MM.1S (cell line): ENCODE data around the gene OR5AS1.

Source experiments
- DNase-seq: peaks from one replicate; pipeline ENCODE4 v3.0.0-alpha.2; 2015
- H2AFZ ChIP-seq: fragments of 300-600 bp; sonication (generic); 2 replicates; pipeline ENCODE4 v1.6.0; 2016; ENCODE audit warnings: antibody characterized with exemption, low read length
- H3F3A ChIP-seq: fragments of 300-600 bp; sonication (generic); 2 replicates; pipeline ENCODE4 v1.6.1; 2016; ENCODE audit warnings: mild to moderate bottlenecking, antibody characterized with exemption, low read length, moderate library complexity, mixed read lengths; ENCODE audit not compliant: insufficient read depth
- H3K27ac ChIP-seq: fragments of 300-600 bp; sonication (generic); 2 replicates; pipeline ENCODE4 v1.5.1; 2016; ENCODE audit warnings: mild to moderate bottlenecking, low read length
- H3K27me3 ChIP-seq: fragments of 300-600 bp; sonication (generic); replicated peaks from 2 replicates; pipeline ENCODE4 v1.6.0; 2016; ENCODE audit warnings: low read length; ENCODE audit not compliant: insufficient read depth
- H3K36me3 ChIP-seq: fragments of 300-600 bp; sonication (generic); replicated peaks from 2 replicates; pipeline ENCODE4 v1.6.1; 2016; ENCODE audit warnings: mild to moderate bottlenecking, low read length, mixed read lengths; ENCODE audit not compliant: insufficient read depth
- H3K4me1 ChIP-seq: fragments of 300-600 bp; sonication (generic); 2 replicates; pipeline ENCODE4 v1.6.1; 2016; ENCODE audit warnings: low read length, mixed read lengths
- H3K4me2 ChIP-seq: fragments of 300-600 bp; sonication (generic); 2 replicates; pipeline ENCODE4 v1.6.0; 2016; ENCODE audit warnings: low read depth, low read length
- H3K4me3 ChIP-seq: fragments of 300-600 bp; sonication (generic); 2 replicates; pipeline ENCODE4 v1.5.1; 2016; ENCODE audit warnings: low read length, mixed read lengths
- H3K79me2 ChIP-seq: fragments of 300-600 bp; sonication (generic); 2 replicates; pipeline ENCODE4 v1.6.1; 2016; ENCODE audit warnings: mixed run types, low read length, mixed read lengths
- H3K9ac ChIP-seq: fragments of 300-600 bp; sonication (generic); 2 replicates; pipeline ENCODE4 v1.6.1; 2016; ENCODE audit warnings: low read length, mixed read lengths
- H3K9me2 ChIP-seq: fragments of 300-600 bp; sonication (generic); replicated peaks from 2 replicates; pipeline ENCODE4 v1.6.1; 2016; ENCODE audit warnings: mild to moderate bottlenecking, low read length, mixed read lengths; ENCODE audit not compliant: insufficient read depth
- H3K9me3 ChIP-seq: fragments of 300-600 bp; sonication (generic); replicated peaks from 2 replicates; pipeline ENCODE4 v1.6.1; 2016; ENCODE audit warnings: mild to moderate bottlenecking, low read length, mixed read lengths; ENCODE audit not compliant: insufficient read depth
- H4K20me1 ChIP-seq: fragments of 300-600 bp; sonication (generic); 2 replicates; pipeline ENCODE4 v1.6.1; 2016; ENCODE audit warnings: mild to moderate bottlenecking, low read length, moderate library complexity, mixed read lengths; ENCODE audit not compliant: insufficient read depth
- EZH2 ChIP-seq: fragments of 300-600 bp; sonication (generic); optimal IDR thresholded peaks from 2 replicates; pipeline ENCODE3; 2017; ENCODE audit warnings: low read depth, mild to moderate bottlenecking, antibody characterized with exemption, low read length, mixed read lengths
- EZH2phosphoT487 ChIP-seq: fragments of 300-600 bp; sonication (generic); IDR thresholded peaks from 2 replicates; pipeline ENCODE4 v1.6.1; 2018; ENCODE audit warnings: antibody characterized with exemption, low read length
- TF ChIP-seq, protein P1 (sequence below): fragments of 300-600 bp; sonication (generic); IDR thresholded peaks from 2 replicates; pipeline ENCODE4 v1.5.1; 2016; ENCODE audit warnings: antibody characterized with exemption, low read length, mixed read lengths

OR5AS1 gene

DNA sequence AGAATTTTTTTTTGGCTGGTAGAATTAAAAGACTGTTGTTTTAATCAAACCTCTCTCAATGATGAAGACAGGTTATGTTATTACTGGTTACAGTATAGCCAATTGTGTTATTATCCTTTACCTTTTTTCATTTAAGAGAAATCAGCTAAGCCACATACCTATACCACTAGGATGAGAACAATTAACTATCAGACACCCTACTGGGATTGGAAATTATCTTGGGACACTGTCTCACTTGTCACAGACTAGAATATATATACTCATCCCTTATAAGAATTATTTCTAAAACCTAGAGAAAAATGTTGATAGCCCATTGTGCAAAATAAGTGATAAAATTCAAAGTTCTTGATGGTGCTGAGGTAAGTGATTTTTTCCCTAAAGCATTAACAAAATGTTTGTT lies at the start of gene OR5AS1:
Gene OR5AS1 (plus strand): TSS at position 301 of the 400 bp plus-strand sequence. CDS start 2,765 bp downstream, outside the sequence.
- Histone ChIP-seq H3K27me3 (no peaks in the 10 kb centered on the region), H3K4me2 (no peak within 1 kb of the TSS), H3K79me2 (no peaks in the 10 kb centered on the region), H3F3A (no peaks in the 10 kb centered on the region), H3K36me3 (no peaks in the 10 kb centered on the region), H2AFZ (no peak within 1 kb of the TSS), H4K20me1 (no peaks in the 10 kb centered on the region), H3K9ac (no peak within 1 kb of the TSS), H3K4me1 (no peaks in the 10 kb centered on the region), H3K9me2 (no peaks in the 10 kb centered on the region), H3K27ac (no peak within 1 kb of the TSS), H3K9me3 (no peaks in the 10 kb centered on the region), H3K4me3 (no peak within 1 kb of the TSS)
- DNase-seq = no peak
- TF ChIP-seq EZH2 = no peak
- TF ChIP-seq, protein P1, sequence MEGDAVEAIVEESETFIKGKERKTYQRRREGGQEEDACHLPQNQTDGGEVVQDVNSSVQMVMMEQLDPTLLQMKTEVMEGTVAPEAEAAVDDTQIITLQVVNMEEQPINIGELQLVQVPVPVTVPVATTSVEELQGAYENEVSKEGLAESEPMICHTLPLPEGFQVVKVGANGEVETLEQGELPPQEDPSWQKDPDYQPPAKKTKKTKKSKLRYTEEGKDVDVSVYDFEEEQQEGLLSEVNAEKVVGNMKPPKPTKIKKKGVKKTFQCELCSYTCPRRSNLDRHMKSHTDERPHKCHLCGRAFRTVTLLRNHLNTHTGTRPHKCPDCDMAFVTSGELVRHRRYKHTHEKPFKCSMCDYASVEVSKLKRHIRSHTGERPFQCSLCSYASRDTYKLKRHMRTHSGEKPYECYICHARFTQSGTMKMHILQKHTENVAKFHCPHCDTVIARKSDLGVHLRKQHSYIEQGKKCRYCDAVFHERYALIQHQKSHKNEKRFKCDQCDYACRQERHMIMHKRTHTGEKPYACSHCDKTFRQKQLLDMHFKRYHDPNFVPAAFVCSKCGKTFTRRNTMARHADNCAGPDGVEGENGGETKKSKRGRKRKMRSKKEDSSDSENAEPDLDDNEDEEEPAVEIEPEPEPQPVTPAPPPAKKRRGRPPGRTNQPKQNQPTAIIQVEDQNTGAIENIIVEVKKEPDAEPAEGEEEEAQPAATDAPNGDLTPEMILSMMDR = no peak
- TF ChIP-seq EZH2phosphoT487 = no peak

DNA sequence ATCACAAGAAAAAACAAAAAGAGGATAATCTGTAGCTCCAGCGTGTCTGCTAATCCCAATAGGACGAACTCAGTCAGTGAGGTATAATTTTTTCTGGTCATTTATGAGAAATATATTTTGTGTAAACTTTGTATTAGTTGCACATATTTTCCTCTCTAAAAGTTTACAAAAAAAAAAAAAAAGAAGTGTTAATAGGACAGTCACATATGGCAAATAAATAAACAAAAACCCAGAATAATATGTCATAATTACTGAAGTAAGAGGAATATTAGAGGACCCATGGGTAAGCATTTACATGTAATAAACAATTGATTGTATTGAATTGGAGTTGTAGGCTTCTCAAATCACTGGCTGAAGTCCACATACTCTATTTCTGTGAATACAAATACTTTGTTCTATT lies 32.9 kb upstream of the OR5AS1 start, which contains the start of gene OR5F1:
Gene OR5F1 (minus strand): TSS at position 101 of the 400 bp plus-strand sequence. CDS start 0 bp downstream, at position 101.
- Histone ChIP-seq H3F3A (no peaks in the 10 kb centered on the region), H3K4me1 (no peaks in the 10 kb centered on the region), H3K9ac (no peak within 1 kb of the TSS), H3K9me3 (no peaks in the 10 kb centered on the region), H2AFZ (no peak within 1 kb of the TSS), H3K9me2 (no peaks in the 10 kb centered on the region), H4K20me1 (no peaks in the 10 kb centered on the region), H3K36me3 (no peaks in the 10 kb centered on the region), H3K27me3 (no peaks in the 10 kb centered on the region), H3K4me2 (no peak within 1 kb of the TSS), H3K4me3 (no peak within 1 kb of the TSS), H3K79me2 (no peaks in the 10 kb centered on the region), H3K27ac (no peak within 1 kb of the TSS)
- no peak for TF ChIP-seq EZH2phosphoT487
- TF ChIP-seq, protein P1 = no peak
- no peak for TF ChIP-seq EZH2
- no peak for DNase-seq

DNA sequence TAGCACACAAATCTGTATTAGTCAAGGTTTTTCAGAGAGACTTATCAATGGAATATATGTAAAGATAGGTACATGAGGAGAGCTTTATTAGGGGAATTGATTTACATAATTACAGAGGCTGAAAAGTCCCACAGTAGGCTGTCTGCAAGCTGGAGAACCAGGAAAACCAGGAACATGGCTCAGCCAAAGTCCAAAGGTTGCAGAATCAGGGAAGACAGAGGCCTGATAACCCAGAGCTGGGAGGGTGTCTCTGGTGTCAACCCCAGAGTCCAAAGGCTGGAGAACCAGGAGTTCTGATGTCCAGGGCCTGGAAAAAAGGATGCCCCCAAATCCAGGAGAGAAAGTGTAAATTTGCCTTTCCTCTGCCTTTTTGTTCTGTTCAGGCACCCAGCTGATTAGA lies 16.7 kb upstream of the OR5AS1 start:
- H3K79me2 ChIP-seq = no peaks in the 10 kb centered on the region
- H3K27ac ChIP-seq = no peak overlapping the region
- no peak overlapping the region for H3K4me2 ChIP-seq
- no peak overlapping the region for H2AFZ ChIP-seq
- H3K9me2 ChIP-seq = no peaks in the 10 kb centered on the region
- peaks cover 9% of the 10 kb centered on the region for H3K4me1 ChIP-seq
- TF ChIP-seq, protein P1 = no peak
- TF ChIP-seq EZH2 (no peak), EZH2phosphoT487 (no peak)
- H3K9me3 ChIP-seq = no peaks in the 10 kb centered on the region
- no peak for DNase-seq
- no peak overlapping the region for H3K9ac ChIP-seq
- H3K4me3 ChIP-seq = no peak overlapping the region
- no peaks in the 10 kb centered on the region for H3K27me3 ChIP-seq
- no peaks in the 10 kb centered on the region for H3K36me3 ChIP-seq
- no peaks in the 10 kb centered on the region for H4K20me1 ChIP-seq
- H3F3A ChIP-seq = 0 out of 2 replicates have a peak, but pooled peaks cover 5% of the 10 kb centered on the region
